ENCODE results near the gene TXNRD2.

The TXNRD2 gene

DNA sequence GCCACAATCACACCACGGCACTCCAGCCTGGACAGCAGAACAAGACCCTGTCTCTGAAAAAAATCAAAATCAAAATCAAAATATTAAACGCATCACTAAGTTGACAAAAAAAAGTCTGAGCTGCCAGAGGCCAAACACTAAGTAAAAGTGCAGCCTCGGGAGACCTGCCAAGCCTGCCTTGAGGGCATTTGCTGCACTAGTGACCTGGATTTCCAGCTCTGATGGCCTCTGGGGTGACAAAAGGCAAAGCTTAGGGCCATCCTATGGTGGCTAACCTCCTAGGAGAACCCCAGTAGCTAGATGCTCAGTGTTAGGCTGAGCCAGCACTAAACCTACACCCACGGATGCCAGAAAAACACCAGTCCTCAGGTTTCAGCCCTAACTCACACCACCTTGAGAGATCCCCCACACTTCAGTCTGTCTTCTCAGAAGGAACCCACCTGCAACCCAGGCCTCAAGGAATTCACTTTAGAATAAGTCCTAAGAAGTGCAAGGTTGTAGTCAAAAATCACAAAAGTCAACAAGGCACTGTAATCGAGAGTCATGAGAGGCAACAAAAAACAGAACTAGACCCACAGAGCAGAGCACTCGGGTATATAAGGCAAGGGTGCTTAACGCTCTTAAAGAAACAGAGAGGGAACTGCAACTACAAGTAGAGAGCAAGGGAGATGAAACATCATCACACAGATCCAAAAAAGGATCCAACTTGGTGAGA is 115.6 kb downstream of the TXNRD2 start:
- DNase-seq (ENCODE audit: low read depth) = no peak
- H3K4me3 ChIP-seq (ENCODE audit: control insufficient read depth, low read depth, low read length) = no peak overlapping the region
- TF ChIP-seq, protein P1, sequence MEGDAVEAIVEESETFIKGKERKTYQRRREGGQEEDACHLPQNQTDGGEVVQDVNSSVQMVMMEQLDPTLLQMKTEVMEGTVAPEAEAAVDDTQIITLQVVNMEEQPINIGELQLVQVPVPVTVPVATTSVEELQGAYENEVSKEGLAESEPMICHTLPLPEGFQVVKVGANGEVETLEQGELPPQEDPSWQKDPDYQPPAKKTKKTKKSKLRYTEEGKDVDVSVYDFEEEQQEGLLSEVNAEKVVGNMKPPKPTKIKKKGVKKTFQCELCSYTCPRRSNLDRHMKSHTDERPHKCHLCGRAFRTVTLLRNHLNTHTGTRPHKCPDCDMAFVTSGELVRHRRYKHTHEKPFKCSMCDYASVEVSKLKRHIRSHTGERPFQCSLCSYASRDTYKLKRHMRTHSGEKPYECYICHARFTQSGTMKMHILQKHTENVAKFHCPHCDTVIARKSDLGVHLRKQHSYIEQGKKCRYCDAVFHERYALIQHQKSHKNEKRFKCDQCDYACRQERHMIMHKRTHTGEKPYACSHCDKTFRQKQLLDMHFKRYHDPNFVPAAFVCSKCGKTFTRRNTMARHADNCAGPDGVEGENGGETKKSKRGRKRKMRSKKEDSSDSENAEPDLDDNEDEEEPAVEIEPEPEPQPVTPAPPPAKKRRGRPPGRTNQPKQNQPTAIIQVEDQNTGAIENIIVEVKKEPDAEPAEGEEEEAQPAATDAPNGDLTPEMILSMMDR (conservative IDR thresholded peaks at IDR 0.05; ENCODE audit: control insufficient read depth, insufficient read depth, low read depth, low read length) = no peak
